GM12891 (cell line): ENCODE results near the gene RTN4RL1.

Source experiments
- POLR2A ChIP-seq: IDR thresholded peaks from 2 replicates; pipeline ENCODE4 v1.6.1; 2011; ENCODE audit warnings: low read depth, low read length, control low read depth
- POLR2AphosphoS5 ChIP-seq: IDR thresholded peaks from 2 replicates; pipeline ENCODE4 v1.6.1; 2011; ENCODE audit warnings: low read depth, low read length, control low read depth
- TAF1 ChIP-seq: IDR thresholded peaks from 2 replicates; pipeline ENCODE4 v1.6.1; 2011; ENCODE audit warnings: low read depth, low read length, control low read depth

DNA sequence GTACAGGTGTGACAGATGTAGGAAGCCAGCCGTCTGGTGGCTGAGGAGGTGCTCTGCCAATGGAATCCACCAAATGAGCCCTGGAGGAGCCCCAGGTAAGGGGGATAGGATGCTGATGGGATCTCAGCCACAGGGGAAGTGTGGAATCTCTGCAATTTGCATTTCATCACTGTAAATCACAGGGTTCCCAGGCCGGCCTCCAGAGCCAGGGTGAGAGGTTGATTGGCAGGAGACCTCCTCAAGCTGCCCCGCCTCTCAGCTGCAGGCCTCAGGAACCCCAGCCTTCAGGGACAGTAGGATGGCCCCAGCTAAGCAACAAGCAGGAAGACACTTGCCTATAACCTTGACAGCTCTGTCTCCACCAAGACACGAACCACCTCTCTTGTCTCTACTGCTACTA is 39.4 kb downstream of the RTN4RL1 start:
- TF ChIP-seq POLR2A (no peak), POLR2AphosphoS5 (no peak), TAF1 (no peak)
